ENCODE data around the gene PLEKHA6.
A peak's percentile ranks its signal among the peaks of the same experiment; 100 is the strongest.

Gene PLEKHA6

DNA sequence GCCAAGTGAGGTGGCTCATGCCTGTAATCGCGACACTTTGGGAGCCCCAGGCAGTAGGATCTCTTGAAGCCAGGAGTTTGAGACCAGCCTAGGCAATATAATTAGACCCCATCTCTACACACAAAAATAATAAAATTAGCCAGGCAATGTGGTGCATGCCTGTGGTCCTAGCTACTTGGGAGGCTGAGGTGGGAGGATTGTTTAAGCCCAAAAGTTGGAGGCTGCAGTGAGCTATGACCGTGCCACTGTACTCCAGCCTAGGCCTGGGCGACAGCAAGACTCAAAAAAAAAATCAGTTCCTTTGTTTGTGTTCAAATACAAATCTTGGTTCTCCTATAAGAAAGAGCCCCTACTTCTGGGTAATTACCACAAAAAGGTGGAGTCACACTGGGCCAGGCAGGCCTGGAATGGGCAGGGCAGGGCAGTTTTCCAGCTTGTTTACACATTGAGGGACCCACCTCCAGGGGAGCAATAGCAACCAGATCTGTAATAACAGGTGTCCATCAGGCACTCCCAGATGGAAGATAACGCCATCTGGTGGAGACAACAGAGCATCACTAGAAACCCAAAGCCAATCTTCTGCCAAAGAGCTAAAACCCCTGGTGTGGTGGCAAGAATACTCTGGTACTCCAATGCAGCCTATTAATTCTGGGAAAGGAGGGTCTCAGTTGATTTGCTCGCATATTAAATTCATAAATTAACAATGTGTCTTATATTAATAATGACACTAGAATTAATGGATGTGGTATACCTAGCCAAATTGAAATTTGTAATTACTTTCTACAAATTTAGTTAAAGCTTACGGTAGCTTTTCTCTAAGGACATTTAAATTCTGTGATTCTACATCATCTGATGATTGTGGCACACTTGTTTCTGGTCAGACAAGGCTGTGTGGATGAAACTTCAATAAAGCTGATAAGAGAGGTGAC is 38.7 kb upstream of the PLEKHA6 start:
- DNase-seq, result peak; percentile 81 to 83
- no peak for TF ChIP-seq GATA1 (IDR thresholded peaks at IDR 0.05; ENCODE audit: low read depth, low read length)
- no peak for TF ChIP-seq POLR2A (IDR thresholded peaks at IDR 0.05; ENCODE audit: low read length)

DNA sequence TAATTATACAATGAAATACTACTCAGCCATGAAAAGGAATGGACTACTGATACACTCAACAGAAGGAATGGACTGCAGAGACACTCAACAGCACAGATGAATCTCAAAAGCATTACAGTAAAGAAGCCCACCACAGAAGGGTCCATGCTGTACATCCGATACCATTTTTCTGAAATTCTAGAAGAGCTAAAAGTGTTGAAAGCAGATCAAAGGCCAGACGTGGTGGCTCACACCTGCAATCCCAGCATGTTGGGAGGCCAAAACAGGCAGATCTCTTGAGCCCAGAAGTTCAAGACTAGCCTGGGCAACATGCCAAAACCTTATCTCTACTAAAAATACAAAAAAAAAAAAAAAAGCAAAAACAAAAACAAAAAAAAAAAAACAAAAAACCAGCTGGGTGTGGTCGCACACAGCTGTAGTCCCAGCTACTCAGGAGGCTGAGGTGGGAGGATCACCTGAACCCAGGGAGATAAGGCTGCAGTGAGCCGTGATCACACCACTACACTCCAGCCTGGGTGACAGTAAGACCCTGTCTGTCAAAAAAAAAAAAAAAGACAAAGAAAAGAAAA is 36.4 kb upstream of the PLEKHA6 start:
- no peak for TF ChIP-seq GATA1 (IDR thresholded peaks at IDR 0.05; ENCODE audit: low read depth, low read length)
- TF ChIP-seq POLR2A (IDR thresholded peaks at IDR 0.05; ENCODE audit: low read length), result no peak
- DNase-seq, result peak; percentile 73 to 82

DNA sequence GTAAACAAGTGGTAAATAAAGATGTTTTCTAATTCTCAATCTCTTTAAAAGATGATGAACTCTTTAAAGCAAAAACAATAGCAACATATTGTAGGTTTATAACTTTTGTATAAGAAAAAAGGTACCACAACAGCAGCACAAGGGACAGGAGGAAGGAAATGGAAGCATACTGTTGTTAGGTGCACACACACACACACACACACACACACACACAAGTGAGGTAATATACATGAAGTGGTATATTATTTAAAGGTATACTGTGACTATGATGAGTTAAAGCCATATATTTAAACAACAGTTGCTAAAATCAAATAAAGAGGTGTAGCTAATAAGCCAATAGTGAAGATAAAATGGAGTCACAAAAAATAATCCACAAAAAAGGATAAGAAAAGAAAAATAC is 31.9 kb upstream of the PLEKHA6 start:
- DNase-seq, result no peak
- TF ChIP-seq GATA1 (IDR thresholded peaks at IDR 0.05; ENCODE audit: low read depth, low read length) (no peak), POLR2A (IDR thresholded peaks at IDR 0.05; ENCODE audit: low read length) (no peak)

DNA sequence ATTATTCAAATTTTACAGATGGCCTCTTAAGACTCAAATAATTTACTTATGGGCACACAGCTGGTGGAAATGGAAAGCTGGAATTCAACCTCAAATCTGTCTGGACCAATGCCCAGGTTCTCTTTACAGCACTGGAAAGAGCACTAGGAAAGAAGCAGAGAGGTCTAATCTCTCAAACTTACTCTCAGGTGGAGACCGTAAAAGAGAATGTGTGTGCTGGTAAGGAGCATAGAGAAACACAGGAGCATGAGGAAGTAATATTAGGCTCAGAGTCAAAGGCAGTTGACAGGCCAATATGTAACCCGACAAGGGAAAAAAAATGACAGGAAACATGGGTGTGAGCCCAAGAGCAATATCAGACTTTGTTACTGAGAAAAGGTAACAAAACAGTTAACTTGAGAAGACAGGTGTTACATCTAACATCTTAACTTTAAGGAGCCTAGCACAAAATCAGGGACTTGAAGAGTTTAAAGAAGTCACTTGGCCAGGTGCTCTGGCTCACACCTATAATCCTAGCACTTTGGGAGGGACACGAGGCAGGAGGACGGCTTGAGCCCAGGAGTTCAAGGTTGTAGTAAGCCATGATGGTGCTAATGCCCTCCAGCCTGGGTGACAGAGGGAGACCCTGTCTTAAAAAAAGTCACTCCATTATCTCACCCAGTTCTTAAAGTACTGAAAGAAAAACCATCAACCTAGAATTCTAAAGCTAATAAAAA is 31.2 kb upstream of the PLEKHA6 start:
- no peak for DNase-seq
- no peak for TF ChIP-seq POLR2A (IDR thresholded peaks at IDR 0.05; ENCODE audit: low read length)
- no peak for TF ChIP-seq GATA1 (IDR thresholded peaks at IDR 0.05; ENCODE audit: low read depth, low read length)

DNA sequence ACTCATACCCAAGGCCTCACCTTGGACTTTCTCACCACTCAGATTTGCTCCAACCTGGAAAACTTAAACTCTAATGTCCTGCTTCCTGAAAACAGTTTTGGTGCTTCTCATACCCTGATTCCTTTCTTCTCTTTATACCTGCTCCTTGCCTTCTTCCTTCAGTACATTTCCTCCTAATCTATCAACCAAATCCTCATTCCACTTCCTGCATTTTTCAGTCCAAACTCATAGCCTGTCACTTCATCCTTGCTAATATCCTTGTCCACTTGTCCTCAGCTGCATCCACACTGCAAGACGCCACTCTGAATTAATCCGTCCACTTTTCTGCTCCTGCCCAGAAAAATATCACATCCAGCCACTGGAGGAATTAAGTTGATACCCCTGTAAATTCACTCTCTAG is 26.0 kb upstream of the PLEKHA6 start:
- no peak for DNase-seq
- TF ChIP-seq GATA1 (IDR thresholded peaks at IDR 0.05; ENCODE audit: low read depth, low read length) (no peak), POLR2A (IDR thresholded peaks at IDR 0.05; ENCODE audit: low read length) (no peak)

DNA sequence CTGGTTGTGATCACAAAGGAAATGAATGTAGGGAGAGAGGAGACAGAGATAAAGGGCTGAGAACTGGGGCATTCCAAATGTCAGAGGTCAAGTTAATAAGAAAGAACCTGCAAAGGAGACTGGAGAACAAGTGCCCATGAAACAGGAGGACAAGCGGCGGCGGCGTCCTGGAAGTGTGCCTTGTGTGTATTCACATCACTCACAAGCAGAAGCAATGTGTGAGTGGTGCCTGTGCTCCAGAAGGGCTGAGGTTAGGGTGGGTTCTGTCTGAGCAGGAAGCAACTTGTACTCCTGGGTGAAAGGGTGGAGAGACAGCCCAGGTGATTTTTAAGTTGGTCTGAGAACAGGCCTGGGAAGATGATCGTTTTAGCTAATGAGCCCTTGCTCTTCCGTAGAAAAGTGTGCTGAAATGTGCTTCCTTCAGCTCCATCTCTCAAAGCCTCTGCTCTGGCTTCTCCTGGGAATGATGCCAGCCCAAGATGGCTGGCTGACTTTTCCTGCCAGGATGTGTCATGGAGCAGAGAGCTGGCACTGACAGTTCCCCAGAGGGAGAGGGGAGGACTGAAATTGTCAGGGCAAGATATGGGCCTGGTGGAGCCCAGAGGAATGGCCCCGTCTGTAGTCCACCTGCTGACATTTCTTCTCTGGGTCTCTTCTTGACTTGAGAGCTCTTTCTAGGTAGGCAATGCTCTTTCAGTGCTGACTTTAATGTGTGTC is 25.1 kb upstream of the PLEKHA6 start:
- DNase-seq, result no peak
- TF ChIP-seq POLR2A (IDR thresholded peaks at IDR 0.05; ENCODE audit: low read length) (no peak), GATA1 (IDR thresholded peaks at IDR 0.05; ENCODE audit: low read depth, low read length) (no peak)

DNA sequence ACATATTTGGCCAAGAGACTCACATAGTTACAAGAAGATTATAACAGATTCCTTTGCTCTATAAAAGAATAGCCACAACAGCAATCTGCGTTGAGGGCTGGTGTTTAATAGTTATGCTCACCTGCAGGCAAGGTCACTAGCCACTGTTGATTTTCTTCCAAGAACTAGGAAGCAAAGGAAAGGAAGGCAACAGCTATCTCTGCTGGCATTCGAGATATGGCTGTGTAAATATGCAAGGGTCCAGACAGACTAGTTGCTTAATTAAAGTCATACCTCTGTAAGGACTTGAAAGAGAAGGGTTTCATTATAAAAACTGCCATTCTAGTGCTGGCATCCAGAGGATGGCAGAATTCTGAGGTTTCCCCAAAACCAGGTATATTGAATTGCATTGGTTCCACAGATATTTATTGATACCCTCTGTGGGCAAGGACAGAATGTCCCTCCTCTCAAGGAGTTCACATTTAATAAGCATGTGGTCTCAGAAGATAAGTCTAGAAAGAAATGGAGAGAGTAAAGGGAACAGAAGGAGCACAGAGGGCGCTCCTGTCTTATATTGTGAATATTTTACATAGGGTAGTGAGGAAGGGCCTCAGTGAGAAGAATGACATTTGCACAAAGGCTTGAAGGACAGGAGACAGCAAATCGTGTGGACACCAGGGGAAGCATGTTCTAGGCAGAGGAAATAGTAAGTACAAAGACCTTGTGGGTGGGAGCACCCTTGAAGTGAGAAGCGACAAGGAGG is 23.6 kb upstream of the PLEKHA6 start:
- peak; percentile 13 to 17 for DNase-seq
- TF ChIP-seq GATA1 (IDR thresholded peaks at IDR 0.05; ENCODE audit: low read depth, low read length) (no peak), POLR2A (IDR thresholded peaks at IDR 0.05; ENCODE audit: low read length) (no peak)

DNA sequence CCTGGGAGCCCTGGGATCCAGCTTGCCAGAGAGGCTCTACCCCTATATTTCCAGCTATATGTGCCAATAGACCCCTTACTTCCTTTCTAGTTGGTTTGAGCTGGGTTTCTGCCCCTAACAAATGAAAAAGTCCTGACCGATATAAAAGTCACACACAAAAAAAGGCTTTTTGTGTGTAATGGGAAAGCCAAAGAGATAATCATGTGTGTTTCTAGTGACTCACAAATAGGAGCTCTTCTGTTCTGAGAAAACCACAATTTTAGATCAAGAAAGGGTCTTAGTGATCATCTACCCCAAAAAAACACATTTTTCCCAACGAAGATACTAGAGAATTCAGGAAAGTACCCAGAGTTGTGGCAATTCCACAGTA is 23.0 kb upstream of the PLEKHA6 start:
- no peak for TF ChIP-seq POLR2A (IDR thresholded peaks at IDR 0.05; ENCODE audit: low read length)
- TF ChIP-seq GATA1 (IDR thresholded peaks at IDR 0.05; ENCODE audit: low read depth, low read length), result no peak
- DNase-seq, result no peak

DNA sequence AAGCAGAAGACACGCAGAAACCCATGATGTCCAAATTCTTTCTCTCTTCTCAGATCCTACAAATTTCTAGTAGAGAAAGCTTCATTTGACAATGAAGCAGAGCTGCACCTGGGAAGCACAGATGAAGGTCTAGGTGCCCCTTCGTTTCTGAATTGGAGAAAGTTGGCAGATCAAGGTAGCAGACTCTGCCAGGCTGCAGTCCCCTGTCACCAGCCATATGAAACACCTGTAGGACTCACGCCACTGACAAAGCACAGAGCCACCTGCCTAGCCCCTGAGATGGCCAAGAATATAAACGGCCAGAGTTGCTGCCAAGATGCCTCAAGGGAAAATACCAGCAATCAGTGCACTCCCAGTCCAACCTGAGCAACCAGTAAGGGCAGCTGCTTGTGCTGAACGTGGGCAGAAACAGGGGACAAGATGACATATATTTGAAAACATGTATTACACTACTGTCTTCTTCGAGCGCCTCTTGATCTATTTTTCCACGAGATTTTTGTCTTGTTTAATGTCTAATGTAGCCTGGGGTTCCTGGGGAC is 20.6 kb upstream of the PLEKHA6 start:
- DNase-seq, result no peak
- TF ChIP-seq POLR2A (IDR thresholded peaks at IDR 0.05; ENCODE audit: low read length) (no peak), GATA1 (IDR thresholded peaks at IDR 0.05; ENCODE audit: low read depth, low read length) (no peak)

DNA sequence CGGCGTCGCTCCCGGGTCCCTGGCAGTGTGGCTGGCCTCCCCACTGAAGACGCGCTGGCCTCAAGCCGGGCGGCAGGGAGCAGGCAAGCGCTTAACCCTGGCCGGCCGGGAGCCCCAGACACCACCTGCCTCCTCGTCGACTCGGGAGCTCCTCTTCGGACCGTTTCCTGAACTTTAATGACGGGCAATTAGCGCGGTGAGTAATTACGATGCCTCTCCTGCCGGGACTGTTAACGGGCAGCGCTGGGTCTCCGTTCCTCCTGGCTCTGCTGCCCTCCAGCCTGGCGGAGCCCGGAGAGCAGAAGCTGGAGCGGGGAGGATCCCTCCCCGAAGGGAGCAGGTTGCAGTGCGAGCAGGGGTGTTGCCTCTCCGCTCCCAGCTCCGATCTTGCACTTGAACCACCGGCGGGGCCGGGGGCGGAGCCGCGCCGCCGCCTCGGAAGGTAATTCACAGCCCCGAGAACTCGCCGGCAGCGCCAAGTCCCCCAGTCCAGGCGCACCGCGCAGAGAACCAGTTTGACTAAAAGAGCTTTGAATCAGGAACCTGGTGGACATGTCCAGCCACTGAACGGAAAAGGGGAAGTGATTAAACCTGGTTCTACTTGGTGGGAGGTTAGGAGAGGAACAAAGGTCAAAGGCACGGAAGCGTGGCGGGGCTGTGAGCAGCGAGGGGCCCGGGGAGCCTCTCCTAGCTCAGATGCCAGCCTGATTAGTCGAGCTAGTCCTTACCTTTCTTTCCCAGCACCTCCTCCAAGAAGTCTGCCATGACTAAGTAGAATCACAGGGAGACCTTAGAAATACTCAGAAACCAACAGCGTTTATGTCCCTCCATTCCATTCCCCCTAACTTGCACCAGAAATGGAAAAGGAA is 18.3 kb upstream of the PLEKHA6 start:
- DNase-seq, result no peak
- no peak for TF ChIP-seq GATA1 (IDR thresholded peaks at IDR 0.05; ENCODE audit: low read depth, low read length)
- TF ChIP-seq POLR2A (IDR thresholded peaks at IDR 0.05; ENCODE audit: low read length), result no peak

DNA sequence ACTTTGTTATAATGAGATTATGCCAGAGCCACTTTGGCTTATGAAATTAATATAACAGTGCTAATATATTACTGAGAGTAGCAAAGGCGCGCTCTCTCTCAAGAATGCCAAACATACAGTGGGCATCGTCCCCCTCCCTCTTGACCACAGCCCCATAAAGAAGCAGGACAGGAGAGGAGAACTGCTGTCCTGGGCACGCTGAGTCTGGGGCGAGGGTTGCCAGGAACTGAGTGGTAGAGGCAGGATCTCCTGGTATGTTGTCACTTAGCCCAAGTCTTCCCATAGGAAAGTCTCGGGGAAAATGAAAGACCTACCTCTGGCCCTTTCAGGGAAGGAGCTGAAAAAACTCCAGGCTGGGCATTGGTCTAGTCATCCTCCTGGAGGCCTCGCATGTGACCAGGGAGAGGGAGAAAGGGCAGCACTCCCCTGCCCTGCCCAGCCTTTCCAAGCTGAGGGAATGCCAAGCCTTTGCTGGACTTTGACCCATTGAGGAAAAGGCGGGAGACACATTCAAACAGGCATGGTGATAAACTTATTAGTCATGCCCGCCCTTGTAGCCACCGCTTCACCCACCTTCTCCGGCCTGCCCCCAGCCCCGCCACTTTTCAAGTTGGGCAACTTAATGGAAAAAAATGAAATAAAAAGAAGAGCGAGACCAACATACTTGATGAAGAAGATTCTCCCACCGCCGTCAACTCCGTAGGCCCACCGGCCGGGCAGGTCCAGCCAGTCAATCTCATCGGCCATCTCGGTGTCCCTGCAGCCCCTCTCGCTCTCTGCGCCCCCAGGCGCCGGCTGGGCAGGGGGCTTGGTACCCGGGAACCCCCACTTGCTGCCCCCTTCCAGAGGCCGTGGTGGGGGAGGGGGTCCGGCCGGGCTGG is 17.4 kb upstream of the PLEKHA6 start:
- TF ChIP-seq GATA1 (IDR thresholded peaks at IDR 0.05; ENCODE audit: low read depth, low read length), result no peak
- TF ChIP-seq POLR2A (IDR thresholded peaks at IDR 0.05; ENCODE audit: low read length), result no peak
- no peak for DNase-seq

Data from erythroblast (primary cell).